Suppressor macrophage (primary cell): ENCODE results near the gene SMIM44.
"Not testable (repeated sequence)": the region's sequence is repeated elsewhere in the genome, so short reads cannot be mapped to it uniquely, and the experiment has no call there.

Source experiments
- DNase-seq, 4 experiments: peaks; one replicate each; pipeline ENCODE4 v3.0.0-alpha.2; 2020 to 2022

The SMIM44 gene

GRCh38 chr19:3456925-3457527 lies 26.2 kb downstream of the SMIM44 start:
- DNase-seq = no peak

- DNase-seq = no peak
Measured at GRCh38 chr19:3455960-3456601, 27.2 kb downstream of the SMIM44 start.

DNA sequence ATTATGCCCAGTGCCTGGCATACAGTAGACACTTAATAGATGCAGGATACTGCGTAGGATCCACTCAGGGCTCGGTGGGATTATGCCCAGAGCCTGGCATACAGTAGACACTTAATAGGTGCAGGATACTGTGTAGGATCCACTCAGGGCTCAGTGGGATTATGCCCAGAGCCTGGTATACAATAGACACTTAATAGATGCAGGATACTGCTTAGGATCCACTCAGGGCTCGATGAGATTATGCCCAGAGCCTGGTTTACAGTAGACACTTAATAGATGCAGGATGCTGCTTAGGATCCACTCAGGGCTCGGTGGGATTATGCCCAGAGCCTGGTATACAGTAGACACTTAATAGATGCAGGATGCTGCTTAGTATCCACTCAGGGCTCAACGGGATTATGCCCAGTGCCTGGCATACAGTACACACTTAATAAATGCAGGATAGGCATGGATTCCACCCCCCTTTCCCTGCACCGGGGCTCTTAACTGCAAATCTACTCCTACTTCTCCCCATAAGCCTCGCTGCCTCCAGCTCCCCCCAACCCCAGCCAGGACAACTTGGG lies 27.8 kb downstream of the SMIM44 start:
- DNase-seq = no peak

GRCh38 chr19:3454656-3455392 lies 28.4 kb downstream of the SMIM44 start:
- no peak for DNase-seq

GRCh38 chr19:3453840-3454239 lies 29.4 kb downstream of the SMIM44 start:
- no peak for DNase-seq

DNA sequence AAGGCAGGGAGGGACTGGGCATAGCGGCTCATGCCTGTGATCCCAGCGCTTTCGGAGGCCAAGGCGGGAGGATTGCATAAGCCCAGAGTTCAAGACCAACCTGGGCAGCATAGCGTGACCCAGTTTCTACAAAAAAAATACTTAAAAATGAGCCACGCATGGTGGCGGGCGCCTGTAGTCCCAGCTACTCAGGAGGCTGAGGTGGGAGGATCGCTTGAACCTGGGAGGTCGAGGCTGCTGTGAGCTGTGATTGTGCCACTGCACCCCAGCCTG lies 30.4 kb downstream of the SMIM44 start:
- DNase-seq = not testable (repeated sequence)

DNA sequence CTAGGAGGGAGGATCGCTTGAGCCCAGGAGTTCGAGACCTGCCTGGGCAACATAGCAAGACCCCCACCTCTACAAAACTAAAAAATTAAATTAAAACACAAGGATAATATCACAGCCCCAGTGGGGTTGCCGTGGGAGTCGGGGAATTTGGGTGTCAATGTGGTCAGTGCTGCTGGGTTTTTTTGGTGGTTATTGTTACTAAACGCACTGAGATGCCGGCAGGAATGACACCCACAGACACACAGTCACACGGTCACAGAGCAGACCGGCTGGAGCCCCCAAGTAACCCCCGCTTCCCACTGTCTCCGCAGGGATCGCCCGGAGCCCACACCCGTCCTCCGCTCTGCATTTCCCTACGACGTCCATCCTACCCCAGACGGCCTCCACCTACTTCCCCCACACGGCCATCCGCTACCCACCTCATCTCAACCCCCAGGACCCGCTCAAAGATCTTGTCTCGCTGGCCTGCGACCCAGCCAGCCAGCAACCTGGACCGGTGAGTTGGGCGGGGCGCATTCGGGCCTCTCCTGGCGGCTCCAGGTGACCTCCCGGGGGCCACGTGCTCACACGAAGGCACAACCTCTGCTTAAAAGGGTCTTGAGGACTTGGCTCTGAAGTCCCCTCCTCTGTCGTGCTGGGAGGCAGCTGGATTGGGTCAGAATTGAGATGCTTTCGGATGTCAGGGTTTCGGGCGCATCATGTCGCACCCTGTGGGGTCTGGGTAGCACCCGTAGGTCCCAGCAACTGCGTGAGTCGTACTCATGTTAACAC lies 30.9 kb downstream of the SMIM44 start:
- DNase-seq = no peak

DNA sequence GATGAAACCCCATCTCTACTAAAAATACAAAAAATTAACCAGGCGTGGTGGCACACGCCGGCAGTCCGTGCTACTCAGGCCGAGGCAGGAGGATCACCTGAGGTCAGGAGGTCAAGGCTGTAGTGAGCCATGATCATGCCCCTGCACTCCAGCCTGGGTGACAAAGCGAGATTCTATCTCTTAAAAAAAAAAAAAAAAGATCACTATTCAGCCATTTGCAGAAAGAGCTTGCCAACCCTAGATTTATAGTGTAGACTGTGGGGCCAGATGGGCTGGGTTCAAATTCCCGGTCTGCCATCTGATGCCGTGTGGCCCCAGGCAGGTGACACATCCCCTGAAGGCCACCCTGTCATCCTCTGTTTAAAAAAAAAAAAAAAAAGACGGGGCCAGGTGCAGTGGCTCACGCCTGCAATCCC lies 31.8 kb downstream of the SMIM44 start:
- DNase-seq = no peak

- DNase-seq = peak; percentile 93 to 99 (median 95)
Measured at GRCh38 chr19:3450796-3451411, 32.3 kb downstream of the SMIM44 start.

GRCh38 chr19:3448616-3449334 lies 34.5 kb downstream of the SMIM44 start:
- no peak for DNase-seq

DNA sequence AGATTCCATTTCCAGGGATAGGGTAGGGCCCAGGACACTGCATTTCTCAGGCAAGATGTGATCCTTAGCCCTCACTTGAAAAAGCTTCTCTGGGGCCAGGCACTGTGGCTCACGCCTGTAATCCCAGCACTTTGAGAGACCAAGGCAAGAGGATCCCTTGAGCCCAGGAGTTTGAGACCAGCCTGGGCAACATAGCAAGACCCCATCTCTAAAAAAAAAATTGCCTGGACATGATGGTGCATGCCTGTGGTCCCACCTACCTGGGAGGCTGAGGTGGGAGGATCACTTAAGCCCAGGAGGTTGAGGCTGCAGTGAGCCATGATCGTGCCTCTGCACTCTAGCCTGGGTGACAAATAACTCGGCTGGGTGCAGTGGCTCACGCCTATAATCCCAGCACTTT lies 36.6 kb downstream of the SMIM44 start:
- DNase-seq = not testable (repeated sequence)

DNA sequence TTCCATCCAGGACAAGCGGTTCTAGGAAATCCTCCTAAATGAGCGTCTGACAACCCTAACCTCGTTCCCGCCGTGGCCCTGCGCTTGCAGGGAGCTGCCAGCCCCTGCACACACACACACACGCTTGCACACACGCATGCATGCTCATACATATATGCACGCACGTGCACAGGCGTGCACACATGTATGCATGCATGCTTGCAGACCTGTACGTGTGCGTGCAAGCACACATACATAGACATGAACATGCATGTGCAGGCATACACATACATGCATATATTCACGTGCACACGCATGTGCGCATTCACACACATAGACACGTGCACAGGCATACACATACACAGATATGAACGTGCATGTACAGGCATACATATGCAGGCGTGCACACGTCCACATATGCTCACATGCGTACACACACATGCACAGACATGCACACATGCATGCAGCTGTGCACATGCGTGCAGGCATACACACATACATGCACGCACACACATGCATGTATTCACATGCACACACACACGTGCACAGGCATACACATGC lies 38.5 kb downstream of the SMIM44 start:
- DNase-seq = no peak

DNA sequence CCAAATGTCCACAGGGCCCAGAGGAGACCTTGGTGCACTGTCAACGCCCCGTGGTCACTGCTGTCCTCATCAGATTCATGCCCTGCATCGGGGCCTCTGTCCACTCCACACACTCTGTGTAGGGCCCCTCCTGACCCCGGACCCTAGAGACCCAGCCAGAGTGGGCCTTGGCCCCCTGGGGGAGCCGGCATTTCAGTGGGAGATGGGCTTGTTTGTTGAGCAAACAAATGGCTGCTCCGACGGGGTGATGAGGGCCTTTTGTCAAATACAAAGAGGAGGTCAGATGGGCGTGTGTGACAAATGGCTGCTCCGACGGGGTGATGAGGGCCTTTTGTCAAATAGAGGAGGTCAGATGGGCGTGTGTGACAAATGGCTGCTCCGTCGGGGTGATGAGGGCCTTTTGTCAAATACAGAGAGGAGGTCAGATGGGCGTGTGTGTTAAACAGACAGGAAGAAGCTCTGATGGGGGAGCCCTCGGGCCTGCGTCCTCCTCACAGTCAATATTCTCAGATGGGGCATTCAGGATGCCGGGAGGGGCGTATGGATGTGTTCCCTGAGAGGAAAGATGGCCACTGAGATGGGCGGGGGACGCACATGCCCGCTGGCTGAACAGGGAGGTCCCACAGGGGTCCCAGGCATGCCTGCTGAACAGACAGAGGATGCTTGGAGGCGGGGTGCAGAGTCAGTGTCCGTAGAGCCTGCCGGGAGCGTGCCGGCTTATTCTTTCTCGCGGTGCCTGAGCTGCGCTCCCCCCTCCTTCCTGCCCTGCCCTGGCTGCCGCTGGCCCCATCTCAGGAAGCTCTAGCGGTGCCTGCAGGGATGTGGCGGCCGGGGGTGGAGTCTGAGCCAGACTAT lies 39.2 kb downstream of the SMIM44 start:
- DNase-seq = no peak

DNA sequence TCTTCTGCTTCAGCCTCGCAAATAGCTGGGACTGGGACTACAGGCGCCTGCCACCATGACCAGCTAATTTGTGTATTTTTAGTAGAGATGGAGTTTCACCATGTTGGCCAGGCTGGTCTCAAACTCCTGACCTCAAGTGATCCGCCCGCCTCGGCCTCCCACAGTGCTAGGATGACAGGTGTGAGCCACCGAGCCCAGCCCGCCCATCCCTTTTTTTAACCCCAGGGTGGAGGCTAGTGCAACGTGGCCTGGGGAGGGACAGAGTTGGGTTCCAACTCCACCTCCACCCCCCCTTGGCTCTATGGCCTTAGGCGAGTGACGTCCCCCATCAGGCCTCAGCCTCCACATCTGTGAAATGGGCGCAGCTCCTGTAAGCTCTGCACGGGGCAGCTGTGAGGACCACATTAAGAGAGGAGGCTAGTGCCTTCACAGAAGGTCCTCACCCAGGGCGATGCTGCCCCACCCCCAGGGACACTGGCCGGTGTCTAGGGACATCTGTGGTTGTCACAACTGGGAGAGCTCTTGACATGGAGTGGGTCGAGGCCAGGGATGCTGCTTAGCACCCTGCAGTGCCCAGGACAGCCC lies 40.7 kb downstream of the SMIM44 start:
- DNase-seq = no peak

DNA sequence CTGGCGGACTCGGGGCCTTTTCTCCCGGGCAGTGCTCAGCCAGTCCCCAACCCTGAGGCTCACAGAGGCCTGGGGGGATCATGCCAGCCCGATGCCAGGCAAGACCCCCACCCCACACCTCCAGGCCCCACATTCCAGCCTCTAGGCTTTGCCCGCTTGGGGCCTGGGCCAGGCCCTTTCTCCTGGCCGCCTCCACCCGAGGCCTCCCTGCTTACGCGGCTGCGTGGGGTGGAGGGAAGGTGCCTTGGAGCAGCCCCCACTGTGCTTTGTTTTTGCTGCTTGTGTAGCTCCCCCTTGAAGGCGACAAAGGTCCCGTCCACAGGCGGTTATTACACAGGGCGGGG lies 41.3 kb downstream of the SMIM44 start:
- DNase-seq = no peak

DNA sequence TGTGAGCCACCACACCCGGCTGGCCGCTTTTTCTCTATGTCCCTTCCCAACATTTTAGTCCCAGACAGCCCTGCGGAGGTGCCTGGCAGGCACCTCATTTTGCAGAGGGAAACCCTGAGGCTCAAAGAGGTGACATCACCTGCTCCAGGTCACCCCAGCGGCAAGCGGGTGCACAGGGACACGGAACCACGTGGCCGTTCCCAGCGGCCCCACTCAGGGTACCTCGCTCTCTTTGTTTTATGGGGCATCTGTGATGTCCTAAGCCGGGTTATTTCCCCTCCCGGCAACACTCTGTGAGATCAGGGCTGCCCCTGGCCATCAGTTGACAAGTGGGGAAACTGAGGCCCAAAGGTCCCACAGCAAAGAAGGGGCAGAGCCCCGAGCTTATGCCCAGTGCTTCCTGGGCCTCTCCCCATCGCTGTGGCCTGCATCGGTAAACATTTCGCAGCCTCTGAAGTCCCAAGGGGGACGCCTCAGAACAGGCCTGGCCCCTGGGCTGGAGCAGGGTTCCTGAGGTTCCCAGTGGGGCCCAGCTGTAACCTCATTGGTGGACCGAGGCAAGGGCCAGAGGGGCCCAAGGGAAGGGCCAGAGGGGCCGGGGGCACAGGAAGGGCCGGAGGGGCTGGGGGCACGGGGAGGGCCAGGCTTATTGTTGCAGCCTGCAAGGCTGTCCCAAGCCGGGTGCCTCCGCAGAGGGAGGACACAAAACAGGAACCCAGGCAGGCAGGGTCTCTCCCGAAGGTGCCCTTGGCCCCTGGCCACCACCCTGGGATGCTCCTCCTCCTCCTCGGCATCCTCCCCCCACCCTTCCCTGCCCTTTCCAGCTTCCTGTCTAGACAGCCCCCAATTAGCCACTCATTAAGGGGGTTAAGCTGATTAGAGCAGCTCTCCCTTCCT lies 41.9 kb downstream of the SMIM44 start:
- DNase-seq = no peak

GRCh38 chr19:3440082-3440481 lies 43.2 kb downstream of the SMIM44 start:
- DNase-seq = peak; percentile 77 to 88 (median 83)

DNA sequence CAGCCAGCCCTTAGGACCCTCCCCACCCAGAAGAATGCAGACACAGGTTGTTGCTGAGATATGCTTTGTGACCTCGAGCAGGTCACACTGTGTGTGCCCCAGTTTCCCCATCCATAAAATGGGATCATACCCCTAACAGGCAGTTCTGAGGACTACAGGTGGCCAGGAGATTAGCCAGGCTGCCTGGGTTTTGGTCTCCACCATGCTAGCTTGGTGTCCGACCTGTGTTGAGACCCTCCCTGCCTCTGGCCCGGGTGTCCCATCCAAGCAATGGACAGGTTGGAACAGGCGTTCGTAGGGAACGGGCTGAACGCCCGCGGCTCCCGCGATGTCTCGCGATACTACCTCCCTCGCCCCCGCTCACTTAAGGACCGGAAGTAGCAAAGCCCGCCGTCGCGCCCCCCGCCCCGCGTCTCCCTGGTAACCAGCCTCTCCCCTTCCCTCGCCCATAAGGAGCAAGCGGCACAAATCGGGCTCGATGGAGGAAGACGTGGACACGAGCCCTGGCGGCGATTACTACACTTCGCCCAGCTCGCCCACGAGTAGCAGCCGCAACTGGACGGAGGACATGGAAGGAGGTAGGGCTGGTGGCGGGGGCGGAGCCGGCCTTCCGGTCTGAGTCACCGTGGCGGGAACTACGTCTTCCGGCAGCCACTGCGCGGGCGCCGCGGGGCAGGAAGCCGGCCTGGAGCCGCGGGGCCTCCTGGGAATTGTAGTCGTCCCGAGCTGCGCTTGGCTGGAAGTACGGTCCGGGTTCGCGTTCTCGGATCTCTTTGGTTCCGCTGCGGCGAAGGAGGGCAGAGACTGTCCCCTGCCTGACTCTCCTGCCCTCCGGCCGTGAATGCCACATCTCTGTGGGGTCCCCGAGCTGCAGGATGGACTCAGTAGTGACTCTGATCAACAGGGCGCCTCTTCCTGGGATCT lies 48.3 kb downstream of the SMIM44 start:
- DNase-seq = peak; percentile 98 to 99 (median 99)
